GM18498 (cell line): ENCODE results near the gene SERGEF.
A peak's percentile ranks its signal among the peaks of the same experiment; 100 is the strongest.
"Not testable (repeated sequence)": the region's sequence is repeated elsewhere in the genome, so short reads cannot be mapped to it uniquely, and the experiment has no call there.

Experiments used
- ATAC-seq: cut with Tn5 transposase; IDR thresholded peaks from one replicate; pipeline ENCODE4 v1.9.1; 2021; ENCODE audit warnings: mild to moderate bottlenecking, moderate library complexity; ENCODE audit not compliant: unreplicated experiment

Gene SERGEF

DNA sequence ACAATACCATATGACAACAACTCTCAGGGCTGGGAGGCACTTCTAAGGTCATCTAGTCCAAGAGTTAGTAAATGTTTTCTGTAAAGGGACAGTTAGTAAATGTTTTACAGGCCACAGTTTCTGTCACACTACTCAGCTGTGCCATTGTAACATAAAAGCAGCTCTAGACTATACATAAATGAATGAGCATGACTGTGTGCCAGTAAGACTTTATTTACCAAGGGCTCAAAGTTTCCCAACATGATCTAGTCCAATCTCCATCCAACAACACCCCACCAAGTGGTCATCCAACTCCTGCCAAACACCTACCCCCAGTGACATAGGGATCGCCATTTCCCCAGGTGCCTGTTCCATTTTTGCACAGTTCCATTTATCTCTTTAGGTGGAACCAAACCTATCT lies 12.1 kb downstream of the SERGEF start:
- ATAC-seq: no peak

DNA sequence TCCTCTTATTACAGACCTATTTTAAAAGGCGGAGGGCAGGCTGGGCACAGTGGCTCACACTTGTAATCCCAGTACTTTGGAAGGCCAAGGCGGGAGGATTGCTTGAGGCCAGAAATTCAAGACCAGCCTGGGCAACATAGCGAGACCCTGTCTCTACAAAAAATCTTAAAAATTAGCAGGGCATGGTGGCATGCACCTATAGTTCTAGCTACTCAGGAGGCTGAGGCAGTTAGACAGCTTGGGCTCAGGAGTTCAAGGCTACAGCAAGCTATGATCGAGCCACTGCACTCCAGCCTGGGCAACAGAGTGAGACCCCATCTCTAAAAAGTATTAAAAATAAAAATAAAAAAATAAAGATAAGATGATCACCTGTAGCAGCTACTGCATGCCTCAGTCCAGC lies 12.7 kb downstream of the SERGEF start:
- not testable (repeated sequence) for ATAC-seq

DNA sequence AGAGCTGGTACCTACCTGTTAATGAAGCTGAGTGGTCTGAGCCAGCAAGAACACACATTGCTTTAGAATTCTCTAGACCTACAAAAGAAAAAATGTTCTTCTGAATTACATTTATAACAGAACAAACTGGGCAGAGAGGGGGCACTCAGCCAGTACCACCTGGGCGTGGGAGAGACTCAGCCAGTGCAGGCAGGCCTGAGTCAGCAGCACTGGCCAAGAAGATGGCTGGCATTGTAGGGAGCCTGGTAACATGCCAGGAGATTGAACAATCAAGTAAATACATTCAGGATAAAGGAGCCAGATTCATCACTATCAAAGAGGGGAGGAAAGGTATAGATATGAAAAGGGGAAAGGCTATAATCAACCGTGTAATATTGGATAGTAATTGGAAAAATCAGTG lies 19.9 kb downstream of the SERGEF start:
- no peak for ATAC-seq

DNA sequence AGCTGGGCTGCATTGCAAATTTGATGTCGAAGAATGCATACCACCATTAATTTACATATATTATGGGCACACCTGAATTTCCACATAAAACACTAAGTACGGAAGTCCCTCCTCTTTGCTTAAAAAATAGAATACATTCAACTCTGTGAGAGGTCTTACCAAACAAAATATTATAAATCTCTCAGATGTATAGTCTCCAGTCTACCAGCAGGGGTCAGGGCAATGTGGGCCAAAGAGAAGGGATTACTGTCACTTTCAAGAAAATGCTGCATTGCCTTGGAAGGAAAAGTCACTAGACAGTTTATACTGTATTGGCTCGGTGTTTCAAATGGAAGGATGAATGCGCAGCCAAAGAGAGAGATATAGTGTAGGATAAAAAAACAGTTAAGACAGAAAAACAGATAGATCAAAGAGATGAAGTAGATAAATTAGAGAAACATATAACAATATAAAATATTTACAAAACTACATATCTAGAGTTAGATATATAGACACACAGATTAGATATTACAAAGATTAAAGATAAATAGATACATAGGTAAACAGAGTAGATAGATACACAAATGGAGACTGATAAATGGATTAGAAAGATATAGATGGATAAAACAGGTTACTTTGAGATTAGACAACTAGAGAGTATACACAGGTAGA lies 20.9 kb downstream of the SERGEF start:
- peak; percentile 58 for ATAC-seq

DNA sequence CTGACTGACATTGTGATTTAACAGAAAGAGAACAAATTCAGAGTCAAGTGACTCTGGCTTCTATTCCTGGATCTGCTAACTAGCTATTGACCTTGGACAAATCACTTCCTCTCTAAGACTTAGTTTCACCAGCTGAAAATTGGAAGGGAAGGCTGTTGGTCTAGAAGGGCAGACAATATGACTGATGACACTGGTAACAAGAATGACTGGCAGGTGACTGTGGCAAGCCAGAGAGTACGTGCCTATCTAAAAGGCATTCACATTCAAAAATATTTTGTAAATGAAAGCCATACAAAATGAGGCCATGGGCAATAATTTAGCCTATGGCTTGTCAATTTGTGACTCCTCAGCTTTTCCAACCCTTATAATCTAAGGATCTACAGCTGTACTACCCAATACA lies 23.5 kb downstream of the SERGEF start:
- no peak for ATAC-seq

DNA sequence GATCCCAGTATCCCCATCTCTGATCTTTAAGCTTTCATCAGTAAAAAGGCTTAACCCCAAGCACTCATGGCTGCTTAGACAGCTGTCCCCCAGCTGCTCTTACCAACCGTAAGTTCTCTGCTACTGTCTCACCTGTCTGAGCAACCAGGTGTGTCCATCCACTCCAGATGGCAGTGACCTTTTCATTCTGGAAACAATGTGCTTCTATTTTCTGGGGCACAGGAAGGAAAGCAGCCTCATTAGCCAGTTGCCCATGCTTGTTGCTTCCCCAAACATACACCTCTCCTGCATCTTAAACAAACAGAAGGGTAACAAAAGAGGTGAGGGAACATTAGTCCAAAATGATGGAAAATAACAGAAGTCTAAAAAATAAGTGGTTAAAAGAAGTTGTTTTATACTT lies 24.4 kb downstream of the SERGEF start:
- no peak for ATAC-seq

DNA sequence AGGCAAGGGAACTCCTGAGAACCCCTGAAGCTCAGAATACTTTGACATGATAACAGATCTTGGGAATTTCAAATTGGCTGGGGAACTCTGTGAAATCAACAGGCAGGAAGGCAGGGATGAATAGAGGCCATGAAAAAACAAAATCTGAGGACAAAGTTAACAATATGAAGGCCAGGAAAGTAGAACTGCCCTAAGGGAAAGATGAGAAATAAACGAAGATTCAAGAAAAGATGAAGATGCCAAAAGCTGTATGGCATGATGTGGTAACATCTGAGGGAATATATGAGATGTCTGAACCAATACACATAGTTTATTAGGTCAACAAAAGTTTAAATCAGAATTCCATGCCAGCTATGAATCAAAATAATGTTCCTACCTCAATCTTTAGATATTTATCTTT lies 25.0 kb downstream of the SERGEF start:
- ATAC-seq: no peak

DNA sequence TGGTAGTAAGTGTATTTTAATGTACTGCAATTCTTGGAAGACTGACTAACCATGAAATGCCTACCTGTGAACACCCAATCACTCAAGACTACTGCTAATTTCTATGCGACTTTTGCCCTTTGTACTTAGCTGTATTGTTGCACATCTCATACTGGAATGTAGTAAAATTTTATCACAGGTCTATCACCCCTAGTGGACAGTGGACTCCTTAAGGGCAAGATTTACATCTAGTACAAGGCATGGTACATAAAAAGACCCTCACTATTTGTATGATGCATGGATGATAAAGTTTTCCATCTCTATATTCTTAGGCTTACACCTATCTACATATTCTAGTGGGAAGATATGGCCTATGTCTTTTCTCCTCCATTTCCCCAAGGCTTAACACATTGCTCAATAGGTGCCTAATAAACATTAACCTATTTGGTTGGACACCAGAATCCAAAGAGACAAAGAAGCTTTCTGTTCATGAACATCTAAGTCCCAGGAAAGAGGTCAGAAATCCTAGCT lies 26.1 kb downstream of the SERGEF start:
- no peak for ATAC-seq

DNA sequence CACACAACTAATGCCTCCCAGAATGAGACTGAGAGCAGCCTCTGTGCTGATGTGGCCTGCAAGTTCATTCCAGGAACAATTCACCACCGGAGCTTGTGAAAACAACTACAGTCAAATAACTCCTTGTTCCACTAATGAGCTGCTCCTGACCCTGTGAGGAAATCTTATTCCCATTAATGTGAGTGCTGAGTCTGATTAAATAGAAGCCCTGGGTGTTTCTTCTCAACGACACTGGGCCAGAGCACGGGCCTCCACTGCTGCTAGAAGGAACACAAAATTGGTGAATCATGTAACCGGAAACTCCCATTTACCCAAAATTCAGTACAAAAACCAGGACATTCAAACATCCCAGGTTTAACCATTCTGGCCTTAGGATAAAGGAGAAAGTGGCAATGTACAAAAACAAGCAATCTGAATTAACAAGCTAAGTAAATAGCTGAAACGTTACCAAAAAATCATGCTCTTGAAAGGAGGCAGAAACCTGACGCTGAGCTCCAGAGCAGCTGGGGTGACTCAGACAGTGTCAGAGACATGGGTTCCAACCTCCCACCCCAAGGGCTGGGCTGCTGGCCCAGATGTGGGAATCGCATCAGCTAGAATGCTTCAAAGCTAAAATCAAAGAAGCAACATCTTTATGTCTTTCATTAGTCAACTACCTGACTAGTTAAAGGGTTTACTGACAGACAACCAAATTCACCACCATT lies 26.7 kb downstream of the SERGEF start:
- ATAC-seq: no peak

DNA sequence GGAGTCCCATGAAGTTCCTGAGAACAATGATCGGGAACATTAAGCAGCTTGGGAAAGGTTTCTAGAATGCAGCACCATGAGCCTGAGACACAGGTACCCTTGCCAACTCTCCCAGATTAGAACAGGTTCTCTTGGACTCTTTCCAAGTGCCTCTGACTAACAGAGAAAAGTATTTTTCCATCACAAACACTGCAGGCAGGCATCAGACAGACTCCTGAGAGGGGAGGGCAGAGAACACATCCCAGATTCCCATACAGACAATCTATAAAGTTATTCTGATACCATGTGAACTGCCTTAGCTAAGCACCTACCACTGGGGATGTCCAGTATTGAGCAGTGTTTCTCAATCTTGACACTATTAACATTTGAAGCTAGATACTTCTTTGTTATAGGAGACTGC lies 27.3 kb downstream of the SERGEF start:
- ATAC-seq: no peak

DNA sequence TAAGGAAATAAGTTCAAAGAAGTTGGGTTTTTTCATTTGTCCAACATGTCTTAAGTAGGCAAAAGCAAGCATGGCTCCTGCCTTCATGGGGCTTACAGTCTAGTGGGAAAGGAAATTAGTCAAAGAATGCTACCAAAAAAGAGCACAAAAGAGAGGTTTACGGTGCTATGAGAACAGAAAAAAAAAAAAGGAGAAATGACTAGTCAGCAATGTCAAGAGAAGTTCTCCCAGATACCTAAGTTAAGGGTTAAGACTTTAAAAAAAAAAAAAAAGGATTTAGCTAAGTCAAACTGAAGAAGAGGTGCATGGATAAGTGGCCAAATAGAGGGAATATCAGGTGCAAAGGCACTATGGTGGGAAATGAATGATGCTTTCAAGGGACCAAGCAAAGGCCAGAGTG lies 29.3 kb downstream of the SERGEF start:
- no peak for ATAC-seq

DNA sequence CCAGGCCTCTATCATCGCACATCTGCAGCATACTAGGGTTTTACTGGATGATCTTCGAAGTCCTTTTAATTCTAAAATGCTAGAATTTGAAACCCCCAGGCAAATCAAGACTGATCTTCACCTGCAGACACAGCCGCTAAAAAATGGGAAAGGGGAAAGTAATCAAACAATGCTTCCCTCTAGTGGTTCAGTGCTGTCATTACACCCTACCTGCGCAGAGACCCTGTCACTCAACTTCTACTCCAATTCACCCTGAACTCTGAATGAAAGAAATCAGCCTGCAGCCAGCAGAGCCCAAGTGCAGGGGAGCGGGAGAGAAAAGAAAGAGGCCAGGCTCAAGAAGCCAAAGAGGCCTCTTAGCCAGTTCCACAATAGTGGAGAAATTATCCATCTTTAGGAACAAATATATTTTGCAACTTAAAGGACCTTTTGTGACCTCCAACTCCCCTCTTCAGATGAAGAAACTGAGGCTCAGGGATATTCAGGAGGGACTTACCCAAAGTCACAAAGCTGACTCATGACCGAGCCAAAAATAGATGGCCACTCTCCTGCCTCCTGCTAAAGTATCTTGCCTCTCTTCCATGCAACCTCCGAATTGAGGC lies 33.0 kb downstream of the SERGEF start:
- no peak for ATAC-seq

DNA sequence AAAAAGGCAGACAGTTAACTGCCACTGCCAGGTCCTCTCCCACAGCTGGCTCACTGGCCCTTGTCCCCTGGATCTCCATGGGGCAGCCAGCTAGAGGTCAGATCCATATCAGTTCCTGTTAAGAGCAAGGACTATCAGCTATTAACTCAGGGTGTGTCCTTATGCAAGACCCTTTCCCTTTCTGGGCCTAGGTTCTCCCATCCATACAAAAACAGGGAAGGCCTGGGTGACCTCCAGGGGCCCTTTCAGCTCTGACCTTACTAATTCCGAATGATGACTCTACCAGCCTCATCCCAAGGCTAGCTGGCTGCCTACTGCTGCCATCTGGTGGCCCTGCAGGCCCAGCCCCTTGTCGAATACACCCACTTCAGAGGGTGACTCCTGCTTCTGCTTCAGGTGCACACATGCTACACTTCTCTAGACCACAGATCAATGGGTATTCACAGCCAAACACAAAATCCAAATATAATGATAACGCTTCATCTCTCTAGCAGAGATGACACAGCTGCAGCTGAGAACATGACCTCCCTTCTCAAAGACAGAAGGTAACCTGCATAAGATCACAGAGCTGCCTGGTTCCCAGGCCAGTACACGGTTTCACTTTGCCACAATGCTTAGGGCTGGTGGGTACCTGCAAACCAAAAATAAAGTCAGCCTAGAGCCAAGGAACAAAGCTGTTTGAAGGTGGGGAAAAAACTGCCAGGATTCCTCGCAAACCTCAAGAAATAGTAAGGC lies 34.1 kb downstream of the SERGEF start:
- no peak for ATAC-seq

DNA sequence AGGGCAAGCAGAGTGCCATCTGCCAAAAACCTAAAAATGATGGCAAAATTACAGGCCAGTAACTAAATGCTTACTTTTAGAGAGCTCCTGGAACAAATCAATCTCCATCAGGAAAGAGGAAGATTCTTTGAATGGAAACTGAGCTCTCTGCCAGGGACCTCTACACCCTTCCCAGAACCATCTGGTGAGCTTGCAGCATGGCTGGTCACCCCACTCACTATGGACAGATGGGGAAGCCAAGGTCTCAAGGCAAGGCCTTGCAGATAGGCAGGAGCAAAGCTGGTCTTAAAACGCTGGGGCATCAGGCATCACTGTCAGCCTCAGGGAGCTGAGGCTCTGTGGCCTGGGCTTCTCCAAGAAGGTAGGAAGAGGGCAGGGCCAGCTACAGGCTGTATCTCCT lies 36.2 kb downstream of the SERGEF start:
- no peak for ATAC-seq

DNA sequence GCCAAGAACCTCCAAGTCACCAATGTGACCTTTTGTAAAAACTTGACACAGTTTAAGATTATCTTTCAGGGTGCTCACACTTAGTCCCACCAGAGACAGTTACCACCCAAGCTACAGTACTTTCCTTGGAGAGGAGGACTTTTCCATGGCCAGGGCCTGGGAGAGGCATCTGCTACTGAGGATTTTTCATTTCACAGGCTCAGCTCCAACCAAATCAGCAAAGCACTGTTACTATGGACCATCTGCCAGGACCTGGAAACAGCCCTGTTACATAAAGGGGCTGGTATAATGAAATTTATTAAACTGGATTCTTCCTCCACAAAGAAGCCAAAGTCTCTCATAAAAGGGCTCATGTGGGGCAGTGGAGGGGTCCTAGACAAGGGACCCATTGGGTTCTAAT lies 38.6 kb downstream of the SERGEF start:
- no peak for ATAC-seq

DNA sequence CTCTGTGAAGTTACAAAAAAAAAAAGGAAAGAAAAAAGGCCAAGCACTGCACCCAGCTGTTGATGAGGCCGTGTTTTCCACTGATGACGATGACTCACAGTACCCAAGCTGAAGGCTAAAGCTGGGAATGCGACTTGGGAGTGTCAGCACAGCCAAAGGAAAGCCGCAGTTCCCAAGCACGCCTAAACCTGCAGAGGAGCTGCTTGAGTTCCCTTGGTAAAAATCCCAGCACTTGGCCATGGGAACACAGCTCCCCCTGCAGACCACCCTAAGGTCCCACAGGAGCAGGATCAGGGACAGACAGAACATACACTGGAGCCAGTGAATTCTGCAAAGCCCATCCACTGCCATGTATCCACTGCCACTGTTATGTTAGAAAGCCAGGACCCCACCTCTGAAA lies 39.9 kb downstream of the SERGEF start:
- no peak for ATAC-seq

DNA sequence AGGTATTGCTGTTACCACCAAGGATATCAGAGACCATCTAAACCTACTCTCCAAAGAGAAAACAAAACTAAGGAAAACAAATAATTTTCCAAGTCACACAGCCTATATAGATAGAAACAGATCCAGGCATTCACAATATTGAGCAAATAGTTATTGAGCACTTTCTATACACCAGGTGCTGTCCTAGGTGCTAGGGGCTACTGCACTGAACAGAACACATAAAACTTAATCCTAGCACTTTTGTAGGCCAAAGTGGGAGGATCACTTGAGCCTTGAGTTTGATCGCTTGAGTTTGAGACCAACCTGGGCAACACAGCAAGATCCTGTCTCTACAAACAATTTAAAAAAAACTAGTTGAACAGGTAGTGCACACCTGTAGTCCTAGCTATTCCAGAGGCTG lies 44.6 kb downstream of the SERGEF start:
- no peak for ATAC-seq

DNA sequence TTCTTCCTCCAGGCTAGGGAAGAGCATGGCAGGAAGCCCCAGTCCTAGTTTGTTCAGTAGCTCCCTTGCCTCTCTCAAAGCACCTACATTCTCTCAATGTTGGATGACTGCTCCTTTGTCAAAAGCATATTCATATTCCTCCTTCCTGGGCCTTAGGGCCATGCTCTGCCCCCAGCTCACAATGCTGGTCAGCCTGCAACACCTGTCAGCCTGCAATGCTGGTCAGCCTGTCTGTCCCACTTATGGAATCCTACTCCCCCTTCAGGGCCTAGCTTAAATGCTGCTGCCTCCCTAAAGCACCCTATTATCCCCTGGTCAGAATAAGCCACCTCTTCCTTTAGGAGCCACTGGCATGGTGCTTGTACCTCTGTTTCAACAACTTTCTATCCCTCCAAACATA lies 45.2 kb downstream of the SERGEF start:
- no peak for ATAC-seq

DNA sequence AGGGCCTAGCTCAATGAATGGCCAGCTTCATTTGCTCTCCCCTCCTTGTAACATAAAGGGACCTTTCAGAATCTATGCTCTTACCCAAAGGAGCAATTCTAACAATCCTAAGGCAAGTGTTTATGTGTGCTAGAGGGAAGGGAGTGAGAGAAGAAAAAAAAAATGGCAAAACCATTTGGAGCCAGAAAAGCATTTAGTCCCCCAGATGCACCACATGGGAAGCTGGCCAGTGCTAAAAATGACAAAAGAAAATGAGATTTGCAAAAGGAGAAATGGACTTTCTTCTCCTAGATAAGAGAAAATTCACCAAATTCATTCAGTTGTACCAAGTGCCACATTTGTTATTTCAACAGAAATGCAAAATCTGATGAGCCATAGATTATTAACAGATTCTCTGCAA lies 52.8 kb downstream of the SERGEF start:
- ATAC-seq: no peak

DNA sequence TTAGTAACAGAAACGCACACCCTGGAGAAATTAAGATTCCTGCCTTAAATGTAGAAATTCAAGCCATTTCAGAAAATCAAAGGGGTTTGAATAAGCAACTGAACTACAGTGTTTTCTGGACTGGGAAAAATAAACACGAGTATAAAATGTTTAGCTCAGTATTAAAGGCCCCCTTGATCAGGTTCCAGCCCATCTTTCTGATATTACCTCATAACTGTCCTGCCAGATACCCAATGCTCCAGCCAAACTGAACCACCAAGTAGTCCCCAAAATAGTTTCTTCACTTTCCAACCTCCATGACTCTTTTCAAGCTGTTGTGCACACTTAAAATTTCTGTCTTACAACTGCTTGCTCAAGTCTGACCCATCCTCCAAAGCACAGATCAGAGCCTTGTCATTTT lies 54.4 kb downstream of the SERGEF start:
- no peak for ATAC-seq

DNA sequence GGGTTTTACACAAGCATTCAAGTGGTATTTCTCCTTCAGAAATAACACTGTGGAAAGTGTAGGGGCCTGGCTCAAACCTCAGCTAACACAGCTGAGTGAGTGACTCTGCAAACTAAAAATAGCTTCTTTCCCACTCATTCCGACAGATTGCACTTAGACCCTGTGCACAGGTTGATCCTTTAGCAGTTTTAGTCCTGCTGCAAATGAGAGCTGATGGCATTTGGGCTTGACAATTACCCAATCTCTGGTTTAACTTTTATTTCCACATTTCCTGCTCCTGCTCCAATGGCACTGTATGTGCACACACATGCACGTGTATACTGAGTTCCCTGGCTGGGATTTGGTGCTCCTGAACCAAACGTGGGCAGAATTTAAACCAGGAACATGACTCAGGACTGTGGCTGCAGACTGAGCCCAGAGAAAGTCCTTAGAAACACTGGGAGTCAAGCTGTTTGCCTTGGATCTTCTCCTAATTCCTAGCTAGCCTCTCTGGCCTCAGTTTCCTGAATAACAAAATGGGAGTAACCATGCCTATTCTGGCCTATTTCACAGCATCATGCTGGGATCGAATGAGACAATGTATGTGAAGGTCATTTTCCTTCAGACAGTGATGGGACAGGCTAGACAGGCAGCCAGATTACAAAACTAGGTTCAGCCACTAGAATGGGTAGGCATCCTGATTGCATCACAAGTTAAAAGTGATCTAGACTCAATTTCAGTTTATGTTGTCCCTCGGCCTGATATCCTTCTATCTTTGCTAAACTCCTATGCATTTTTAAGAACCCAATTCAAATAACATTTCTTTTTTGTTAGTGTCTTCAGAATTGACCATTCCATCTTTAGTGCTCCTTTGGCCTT lies 58.2 kb downstream of the SERGEF start:
- ATAC-seq: no peak
